GM18517 (cell line): ENCODE data around the gene KANSL1.
A peak's percentile ranks its signal among the peaks of the same experiment; 100 is the strongest.
"Not testable (repeated sequence)": the region's sequence is repeated elsewhere in the genome, so short reads cannot be mapped to it uniquely, and the experiment has no call there.

ENCODE experiments used
- ATAC-seq: cut with Tn5 transposase; IDR thresholded peaks from one replicate; pipeline ENCODE4 v1.9.1; 2021; ENCODE audit warnings: mild to moderate bottlenecking, moderate library complexity; ENCODE audit not compliant: unreplicated experiment

Gene KANSL1

GRCh38 chr17:46193151-46193625 lies at the start of gene KANSL1:
Gene KANSL1, minus strand, starts transcription at chr17:46193429. Its CDS starts 21,286 bp downstream, at chr17:46172143.
- ATAC-seq, result peak; percentile 38

- ATAC-seq, result not testable (repeated sequence)
Measured at GRCh38 chr17:46231359-46231758, 38.1 kb upstream of the KANSL1 start.

GRCh38 chr17:46225274-46225794 lies 32.1 kb upstream of the KANSL1 start:
- ATAC-seq, result peak; percentile 98

GRCh38 chr17:46224864-46225263 lies 31.6 kb upstream of the KANSL1 start:
- ATAC-seq, result peak; percentile 21

GRCh38 chr17:46223041-46223440 lies 29.8 kb upstream of the KANSL1 start:
- ATAC-seq, result not testable (repeated sequence)

GRCh38 chr17:46216682-46217081 lies 23.5 kb upstream of the KANSL1 start:
- ATAC-seq, result no peak

GRCh38 chr17:46212634-46213435 lies 19.6 kb upstream of the KANSL1 start:
- ATAC-seq, result no peak

GRCh38 chr17:46208997-46209396 lies 15.8 kb upstream of the KANSL1 start:
- no peak for ATAC-seq

- no peak for ATAC-seq
Measured at GRCh38 chr17:46205975-46206374, 12.7 kb upstream of the KANSL1 start.

GRCh38 chr17:46202424-46202823 lies 9.2 kb upstream of the KANSL1 start:
- ATAC-seq, result no peak

GRCh38 chr17:46201491-46201890 lies 8.3 kb upstream of the KANSL1 start:
- no peak for ATAC-seq

- ATAC-seq, result no peak
Measured at GRCh38 chr17:46200197-46200596, 7.0 kb upstream of the KANSL1 start.

- no peak for ATAC-seq
Measured at GRCh38 chr17:46199379-46199778, 6.2 kb upstream of the KANSL1 start.

- no peak for ATAC-seq
Measured at GRCh38 chr17:46198233-46198632, 5.0 kb upstream of the KANSL1 start.

- no peak for ATAC-seq
Measured at GRCh38 chr17:46197530-46197929, 4.3 kb upstream of the KANSL1 start.

- ATAC-seq, result no peak
Measured at GRCh38 chr17:46195939-46196716, 2.9 kb upstream of the KANSL1 start.

GRCh38 chr17:46195217-46195855 lies 2.1 kb upstream of the KANSL1 start:
- ATAC-seq, result no peak

- no peak for ATAC-seq
Measured at GRCh38 chr17:46194393-46195216, 1.4 kb upstream of the KANSL1 start.

GRCh38 chr17:46193626-46194392 lies 580 bp upstream of the KANSL1 start:
- peak; percentile 51 for ATAC-seq
